Epithelial cell of proximal tubule (primary cell): ENCODE results near the gene GPANK1. TPM values are rescaled to one million over a fixed set of nuclear protein-coding genes. Genes with fewer than 3 reads are reported as not detected.

Experiments
- DNase-seq: peaks from one replicate; pipeline ENCODE4 v3.0.0-alpha.2; 2011; ENCODE audit warnings: low read depth
- H3K4me3 ChIP-seq: 2 replicates; pipeline ENCODE4 v1.5.1; 2011; ENCODE audit warnings: low read depth, mild to moderate bottlenecking, low read length
- CTCF ChIP-seq: conservative IDR thresholded peaks from 2 replicates; pipeline ENCODE4 v1.5.1; 2012; ENCODE audit warnings: low read depth, mild to moderate bottlenecking, low read length
- total RNA-seq: library from RNA; depleted of rRNA; stranded (reverse); fragments of >200 nt; gene quantifications from 2 replicates; pipeline ENCODE4 v1.2.3, GENCODE V29; 2015

GPANK1 gene
- total RNA-seq, 1 donor from 2014 or later = 32.9 TPM

GRCh38 chr6:31683591-31683990, 18.8 kb upstream of the GPANK1 start:
- TF ChIP-seq CTCF = no peak
- no peak overlapping the region for H3K4me3 ChIP-seq
- no peak for DNase-seq

- no peak for DNase-seq
- peak overlapping the region; percentile 54 for H3K4me3 ChIP-seq
- TF ChIP-seq CTCF = no peak
Observed at GRCh38 chr6:31681135-31681671, 16.4 kb upstream of the GPANK1 start.

GRCh38 chr6:31680226-31681134, 15.7 kb upstream of the GPANK1 start, which contains the start of gene LY6G5C:
TSS of gene LY6G5C (minus strand) at chr6:31681067. CDS start at chr6:31680373, 694 bp downstream.
- H3K4me3 ChIP-seq = peak within 1 kb of the TSS; percentile 54
- TF ChIP-seq CTCF = peak; percentile 59
- DNase-seq = peak; percentile 66

- TF ChIP-seq CTCF = no peak
- no peak for DNase-seq
- H3K4me3 ChIP-seq = no peak overlapping the region
Observed at GRCh38 chr6:31677955-31678354, 13.2 kb upstream of the GPANK1 start.

GRCh38 chr6:31676904-31677303, 12.1 kb upstream of the GPANK1 start:
- no peak overlapping the region for H3K4me3 ChIP-seq
- DNase-seq = no peak
- no peak for TF ChIP-seq CTCF

- TF ChIP-seq CTCF = no peak
- no peak overlapping the region for H3K4me3 ChIP-seq
- DNase-seq = no peak
Observed at GRCh38 chr6:31676322-31676903, 11.6 kb upstream of the GPANK1 start.
